ENCODE measurements around the gene NUDT16. TPM values are rescaled to one million over a fixed set of nuclear protein-coding genes. Genes with fewer than 3 reads are reported as not detected.
"Not testable (repeated sequence)": the region's sequence is repeated elsewhere in the genome, so short reads cannot be mapped to it uniquely, and the experiment has no call there.

The NUDT16 gene
- total RNA-seq = 7.7 TPM

GRCh38 chr3:131381445-131382291, at the start of gene NUDT16:
NUDT16 (plus strand) TSS chr3:131381774; CDS start chr3:131381805, 31 bp downstream.
- ATAC-seq = peak; percentile 100

- ATAC-seq = no peak
These were observed 42.5 kb upstream of the NUDT16 start for GRCh38 chr3:131338948-131339640.

GRCh38 chr3:131341761-131342160, 39.8 kb upstream of the NUDT16 start:
- no peak for ATAC-seq

GRCh38 chr3:131348911-131349310, 32.7 kb upstream of the NUDT16 start:
- ATAC-seq = no peak

- ATAC-seq = no peak
These were observed 32.1 kb upstream of the NUDT16 start for GRCh38 chr3:131349454-131349853.

GRCh38 chr3:131349946-131350347, 31.6 kb upstream of the NUDT16 start:
- ATAC-seq = peak; percentile 57

GRCh38 chr3:131350506-131350905, 31.1 kb upstream of the NUDT16 start:
- ATAC-seq = no peak

GRCh38 chr3:131353016-131353877, 28.3 kb upstream of the NUDT16 start:
- ATAC-seq = no peak

- no peak for ATAC-seq
These were observed 27.6 kb upstream of the NUDT16 start for GRCh38 chr3:131353986-131354385.

- no peak for ATAC-seq
These were observed 25.5 kb upstream of the NUDT16 start for GRCh38 chr3:131356006-131356595.

GRCh38 chr3:131357275-131357674, 24.3 kb upstream of the NUDT16 start:
- no peak for ATAC-seq

GRCh38 chr3:131360191-131360755, 21.3 kb upstream of the NUDT16 start:
- no peak for ATAC-seq

GRCh38 chr3:131361066-131361463, 20.5 kb upstream of the NUDT16 start:
- not testable (repeated sequence) for ATAC-seq

- ATAC-seq = peak; percentile 96
These were observed 19.8 kb upstream of the NUDT16 start for GRCh38 chr3:131361464-131362421.

- ATAC-seq = no peak
These were observed 18.3 kb upstream of the NUDT16 start for GRCh38 chr3:131363275-131363674.

GRCh38 chr3:131370935-131371687, 10.5 kb upstream of the NUDT16 start:
- ATAC-seq = no peak

GRCh38 chr3:131371688-131372066, 9.9 kb upstream of the NUDT16 start:
- ATAC-seq = no peak

GRCh38 chr3:131374741-131375140, 6.8 kb upstream of the NUDT16 start:
- no peak for ATAC-seq

- ATAC-seq = not testable (repeated sequence)
These were observed 641 bp upstream of the NUDT16 start for GRCh38 chr3:131380821-131381444.

Measured in esophagus mucosa (tissue), 1 donor.